ENCODE results near the gene MAD1L1.

DNA sequence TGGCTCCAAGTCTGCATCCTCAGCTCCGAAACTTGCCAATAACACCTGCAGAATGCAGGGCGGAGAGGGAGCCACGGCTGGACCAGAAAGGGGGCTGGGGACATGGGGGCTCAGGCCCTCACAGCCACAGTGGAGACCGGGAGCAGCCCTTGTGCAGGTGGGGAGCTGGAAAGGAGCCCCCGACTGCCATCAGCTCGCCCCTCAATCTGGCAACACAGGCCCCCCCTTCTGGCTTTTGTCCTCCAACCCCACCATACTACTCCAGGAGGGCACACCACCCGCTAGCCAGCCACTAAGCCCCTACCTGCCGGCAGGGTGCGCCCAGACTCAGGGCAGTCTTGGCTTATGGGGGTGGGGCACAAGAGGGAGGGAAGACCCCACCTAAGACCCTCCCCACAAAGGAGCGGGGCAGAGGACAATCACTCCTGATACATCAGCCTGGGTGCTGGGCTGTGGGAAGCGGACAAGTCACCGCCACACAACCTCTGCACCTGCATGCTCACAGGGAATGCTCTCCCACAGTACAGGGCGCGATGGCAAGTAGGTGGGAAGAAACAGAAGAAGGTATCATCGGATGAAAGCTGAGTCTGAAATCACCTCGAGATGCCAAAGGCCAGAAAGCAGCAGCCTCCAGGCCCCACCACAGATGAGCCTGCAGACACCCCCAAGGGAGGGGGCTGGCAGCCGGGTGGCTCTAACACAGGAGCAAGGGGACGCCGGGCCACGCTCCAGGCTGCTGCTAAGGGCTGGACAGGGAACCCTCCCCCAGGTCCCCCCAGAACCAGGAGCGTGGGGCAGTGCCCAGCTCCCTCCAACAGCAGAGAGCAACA lies 297.4 kb downstream of the MAD1L1 start:
- TF ChIP-seq ARID4B (CRISPR knock-in tag; IDR thresholded peaks at IDR 0.05; ENCODE audit: borderline replicate concordance) (no peak), ELF4 (CRISPR knock-in tag; IDR thresholded peaks at IDR 0.05; ENCODE audit: low read depth) (no peak), HMGXB4 (CRISPR knock-in tag; IDR thresholded peaks at IDR 0.05) (no peak), CREB1 (CRISPR knock-in tag; IDR thresholded peaks at IDR 0.05) (no peak), ZNF671 (CRISPR knock-in tag; IDR thresholded peaks at IDR 0.05) (no peak), ATF6 (CRISPR knock-in tag; IDR thresholded peaks at IDR 0.05) (no peak), ZNF138 (CRISPR knock-in tag; conservative IDR thresholded peaks at IDR 0.05) (no peak), OVOL2 (CRISPR knock-in tag; IDR thresholded peaks at IDR 0.05; ENCODE audit: borderline replicate concordance) (no peak)
- TF ChIP-seq, protein P1, sequence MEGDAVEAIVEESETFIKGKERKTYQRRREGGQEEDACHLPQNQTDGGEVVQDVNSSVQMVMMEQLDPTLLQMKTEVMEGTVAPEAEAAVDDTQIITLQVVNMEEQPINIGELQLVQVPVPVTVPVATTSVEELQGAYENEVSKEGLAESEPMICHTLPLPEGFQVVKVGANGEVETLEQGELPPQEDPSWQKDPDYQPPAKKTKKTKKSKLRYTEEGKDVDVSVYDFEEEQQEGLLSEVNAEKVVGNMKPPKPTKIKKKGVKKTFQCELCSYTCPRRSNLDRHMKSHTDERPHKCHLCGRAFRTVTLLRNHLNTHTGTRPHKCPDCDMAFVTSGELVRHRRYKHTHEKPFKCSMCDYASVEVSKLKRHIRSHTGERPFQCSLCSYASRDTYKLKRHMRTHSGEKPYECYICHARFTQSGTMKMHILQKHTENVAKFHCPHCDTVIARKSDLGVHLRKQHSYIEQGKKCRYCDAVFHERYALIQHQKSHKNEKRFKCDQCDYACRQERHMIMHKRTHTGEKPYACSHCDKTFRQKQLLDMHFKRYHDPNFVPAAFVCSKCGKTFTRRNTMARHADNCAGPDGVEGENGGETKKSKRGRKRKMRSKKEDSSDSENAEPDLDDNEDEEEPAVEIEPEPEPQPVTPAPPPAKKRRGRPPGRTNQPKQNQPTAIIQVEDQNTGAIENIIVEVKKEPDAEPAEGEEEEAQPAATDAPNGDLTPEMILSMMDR (IDR thresholded peaks at IDR 0.05), result no peak
- TF ChIP-seq, protein P2, sequence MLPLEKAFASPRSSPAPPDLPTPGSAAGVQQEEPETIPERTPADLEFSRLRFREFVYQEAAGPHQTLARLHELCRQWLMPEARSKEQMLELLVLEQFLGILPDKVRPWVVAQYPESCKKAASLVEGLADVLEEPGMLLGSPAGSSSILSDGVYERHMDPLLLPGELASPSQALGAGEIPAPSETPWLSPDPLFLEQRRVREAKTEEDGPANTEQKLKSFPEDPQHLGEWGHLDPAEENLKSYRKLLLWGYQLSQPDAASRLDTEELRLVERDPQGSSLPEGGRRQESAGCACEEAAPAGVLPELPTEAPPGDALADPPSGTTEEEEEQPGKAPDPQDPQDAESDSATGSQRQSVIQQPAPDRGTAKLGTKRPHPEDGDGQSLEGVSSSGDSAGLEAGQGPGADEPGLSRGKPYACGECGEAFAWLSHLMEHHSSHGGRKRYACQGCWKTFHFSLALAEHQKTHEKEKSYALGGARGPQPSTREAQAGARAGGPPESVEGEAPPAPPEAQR (CRISPR knock-in tag; IDR thresholded peaks at IDR 0.05), result no peak
- TF ChIP-seq, protein P3, sequence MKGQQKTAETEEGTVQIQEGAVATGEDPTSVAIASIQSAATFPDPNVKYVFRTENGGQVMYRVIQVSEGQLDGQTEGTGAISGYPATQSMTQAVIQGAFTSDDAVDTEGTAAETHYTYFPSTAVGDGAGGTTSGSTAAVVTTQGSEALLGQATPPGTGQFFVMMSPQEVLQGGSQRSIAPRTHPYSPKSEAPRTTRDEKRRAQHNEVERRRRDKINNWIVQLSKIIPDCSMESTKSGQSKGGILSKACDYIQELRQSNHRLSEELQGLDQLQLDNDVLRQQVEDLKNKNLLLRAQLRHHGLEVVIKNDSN (CRISPR knock-in tag; IDR thresholded peaks at IDR 0.05), result no peak
- TF ChIP-seq, protein P4, sequence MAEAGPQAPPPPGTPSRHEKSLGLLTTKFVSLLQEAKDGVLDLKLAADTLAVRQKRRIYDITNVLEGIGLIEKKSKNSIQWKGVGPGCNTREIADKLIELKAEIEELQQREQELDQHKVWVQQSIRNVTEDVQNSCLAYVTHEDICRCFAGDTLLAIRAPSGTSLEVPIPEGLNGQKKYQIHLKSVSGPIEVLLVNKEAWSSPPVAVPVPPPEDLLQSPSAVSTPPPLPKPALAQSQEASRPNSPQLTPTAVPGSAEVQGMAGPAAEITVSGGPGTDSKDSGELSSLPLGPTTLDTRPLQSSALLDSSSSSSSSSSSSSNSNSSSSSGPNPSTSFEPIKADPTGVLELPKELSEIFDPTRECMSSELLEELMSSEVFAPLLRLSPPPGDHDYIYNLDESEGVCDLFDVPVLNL (CRISPR knock-in tag; IDR thresholded peaks at IDR 0.05; ENCODE audit: borderline replicate concordance, low read depth), result no peak
